NT2/D1 (cell line): ENCODE data around the gene SMIM43.
A peak's percentile ranks its signal among the peaks of the same experiment; 100 is the strongest.
"Not testable (repeated sequence)": the region's sequence is repeated elsewhere in the genome, so short reads cannot be mapped to it uniquely, and the experiment has no call there.

ENCODE experiments used
- DNase-seq: peaks from one replicate; pipeline ENCODE4 v3.0.0-alpha.2; 2011; ENCODE audit warnings: low read depth, low spot score
- H3K27me3 ChIP-seq: 2 replicates; pipeline ENCODE4 v1.6.0; 2011; ENCODE audit warnings: mild to moderate bottlenecking; ENCODE audit not compliant: insufficient read length, insufficient read depth
- H3K36me3 ChIP-seq: 2 replicates; pipeline ENCODE4 v1.6.1; 2011; ENCODE audit warnings: mild to moderate bottlenecking, low read length, mixed read lengths; ENCODE audit not compliant: insufficient read depth, insufficient read length
- H3K4me1 ChIP-seq: 2 replicates; pipeline ENCODE4 v1.5.1; 2011; ENCODE audit not compliant: insufficient read depth, insufficient read length
- H3K4me3 ChIP-seq: 2 replicates; pipeline ENCODE4 v1.5.1; 2011; ENCODE audit warnings: low read depth; ENCODE audit not compliant: insufficient read length
- H3K9ac ChIP-seq: 2 replicates; pipeline ENCODE4 v1.6.0; 2011; ENCODE audit warnings: low read depth; ENCODE audit not compliant: insufficient read length
- H3K9me3 ChIP-seq: 2 replicates; pipeline ENCODE4 v1.5.1; 2011; ENCODE audit warnings: mild to moderate bottlenecking, low read length; ENCODE audit not compliant: insufficient read depth
- SUZ12 ChIP-seq: IDR thresholded peaks from 2 replicates; pipeline ENCODE4 v1.6.1; 2011; ENCODE audit not compliant: insufficient read length, insufficient read depth; ENCODE audit errors: extremely low read depth
- YY1 ChIP-seq: IDR thresholded peaks from 2 replicates; pipeline ENCODE4 v1.6.1; 2011; ENCODE audit not compliant: insufficient read length, insufficient read depth
- ZNF274 ChIP-seq: IDR thresholded peaks from 2 replicates; pipeline ENCODE4 v1.6.1; 2011; ENCODE audit warnings: mild to moderate bottlenecking, low read depth, low read length

SMIM43 gene

DNA sequence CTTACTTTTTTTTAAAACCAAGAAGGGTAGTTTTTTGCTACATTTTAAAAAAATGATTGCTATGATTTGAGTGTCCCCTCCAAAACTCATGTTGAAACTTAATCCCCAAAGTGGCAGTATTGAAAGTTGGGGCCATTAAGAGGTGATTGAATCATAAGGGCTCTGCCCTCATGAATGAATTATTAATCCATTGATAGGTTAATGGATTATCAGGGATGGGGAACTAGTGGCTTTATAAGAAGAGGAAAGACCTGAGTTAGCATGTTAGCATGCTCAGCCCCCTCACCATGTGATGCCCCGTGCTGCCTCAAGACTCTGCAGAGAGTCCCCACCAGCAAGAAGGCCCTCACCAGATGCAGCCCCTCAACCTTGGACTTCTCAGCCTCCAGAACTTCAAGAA is 31.0 kb downstream of the SMIM43 start:
- Histone ChIP-seq H3K27me3 (no peaks in the 10 kb centered on the region), H3K4me1 (peaks cover 1% of the 10 kb centered on the region), H3K9me3 (no peaks in the 10 kb centered on the region), H3K4me3 (no peak overlapping the region), H3K36me3 (no peaks in the 10 kb centered on the region), H3K9ac (no peak overlapping the region)
- TF ChIP-seq YY1 (no peak), ZNF274 (no peak), SUZ12 (no peak)
- DNase-seq = no peak

- not testable (repeated sequence) for H3K4me1 ChIP-seq, H3K36me3 ChIP-seq, H3K9ac ChIP-seq, H3K9me3 ChIP-seq, DNase-seq, H3K4me3 ChIP-seq, H3K27me3 ChIP-seq
These were observed 35.2 kb downstream of the SMIM43 start for GRCh38 chr4:121729753-121730152.

DNA sequence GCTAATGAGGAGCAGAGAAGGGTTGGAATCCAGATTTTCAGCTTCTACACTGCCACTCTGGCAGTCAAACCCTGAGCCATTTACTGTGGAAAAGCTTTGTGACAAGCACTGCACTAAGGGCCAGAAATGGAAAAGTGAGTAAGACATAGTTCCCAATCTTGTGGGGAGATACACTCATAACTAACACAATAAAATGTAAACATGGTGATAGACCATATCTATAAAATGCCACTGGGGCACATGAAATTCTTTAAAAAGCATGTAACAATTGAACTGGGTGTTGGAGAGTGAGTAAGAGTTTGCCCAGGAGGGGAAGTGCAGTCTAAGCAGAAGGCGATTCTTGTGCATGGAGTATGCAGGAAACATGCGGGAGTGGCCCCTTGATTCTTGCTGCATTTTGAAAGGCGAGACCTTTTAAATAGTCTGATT is 36.2 kb downstream of the SMIM43 start:
- DNase-seq = no peak
- Histone ChIP-seq H3K4me1 (no peaks in the 10 kb centered on the region), H3K27me3 (no peaks in the 10 kb centered on the region)

GRCh38 chr4:121728066-121728465 is 36.9 kb downstream of the SMIM43 start:
- no peaks in the 10 kb centered on the region for H3K36me3 ChIP-seq
- TF ChIP-seq YY1 (no peak), ZNF274 (no peak), SUZ12 (no peak)
- H3K9me3 ChIP-seq = no peaks in the 10 kb centered on the region
- no peak for DNase-seq
- H3K4me3 ChIP-seq = no peak overlapping the region
- H3K4me1 ChIP-seq = no peaks in the 10 kb centered on the region
- no peak overlapping the region for H3K9ac ChIP-seq
- no peaks in the 10 kb centered on the region for H3K27me3 ChIP-seq

More for the DNA sequence above, 36.2 kb downstream of the SMIM43 start:
- H3K36me3 ChIP-seq = no peaks in the 10 kb centered on the region
- no peaks in the 10 kb centered on the region for H3K9me3 ChIP-seq
- H3K9ac ChIP-seq = no peak overlapping the region
- TF ChIP-seq ZNF274 (no peak), SUZ12 (no peak), YY1 (no peak)
- H3K4me3 ChIP-seq = no peak overlapping the region

- H3K4me3 ChIP-seq = no peak overlapping the region
- no peaks in the 10 kb centered on the region for H3K9me3 ChIP-seq
- H3K9ac ChIP-seq = no peak overlapping the region
- TF ChIP-seq YY1 = no peak
- TF ChIP-seq SUZ12 = no peak
- TF ChIP-seq ZNF274 = no peak
- no peaks in the 10 kb centered on the region for H3K27me3 ChIP-seq
- no peaks in the 10 kb centered on the region for H3K4me1 ChIP-seq
- peak; percentile 18 for DNase-seq
- no peaks in the 10 kb centered on the region for H3K36me3 ChIP-seq
These were observed 38.2 kb downstream of the SMIM43 start for GRCh38 chr4:121726642-121727268.

DNA sequence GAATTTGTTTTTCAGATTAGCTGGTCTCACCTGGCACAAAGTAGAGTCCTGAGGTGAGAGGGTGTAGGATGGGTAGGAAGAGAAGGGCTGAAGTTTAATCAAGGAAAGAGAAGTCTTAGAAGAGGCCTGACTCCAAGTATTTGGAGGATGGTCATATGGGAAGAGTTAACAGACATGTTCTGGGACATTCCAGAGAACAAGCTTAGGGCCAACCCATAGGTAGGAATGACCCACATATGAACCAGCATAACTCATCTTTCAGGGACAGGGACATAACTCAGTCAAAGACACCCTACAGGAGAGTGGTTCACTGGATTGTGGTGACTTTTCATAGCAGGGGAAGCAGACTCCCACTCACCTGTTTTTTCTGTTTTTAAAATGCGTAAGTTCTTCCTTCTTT is 40.3 kb downstream of the SMIM43 start:
- Histone ChIP-seq H3K4me1 (no peaks in the 10 kb centered on the region), H3K9ac (no peak overlapping the region), H3K36me3 (no peaks in the 10 kb centered on the region), H3K4me3 (no peak overlapping the region), H3K27me3 (no peaks in the 10 kb centered on the region), H3K9me3 (no peaks in the 10 kb centered on the region)
- no peak for DNase-seq
- TF ChIP-seq ZNF274 = no peak
- no peak for TF ChIP-seq SUZ12
- TF ChIP-seq YY1 = no peak

DNA sequence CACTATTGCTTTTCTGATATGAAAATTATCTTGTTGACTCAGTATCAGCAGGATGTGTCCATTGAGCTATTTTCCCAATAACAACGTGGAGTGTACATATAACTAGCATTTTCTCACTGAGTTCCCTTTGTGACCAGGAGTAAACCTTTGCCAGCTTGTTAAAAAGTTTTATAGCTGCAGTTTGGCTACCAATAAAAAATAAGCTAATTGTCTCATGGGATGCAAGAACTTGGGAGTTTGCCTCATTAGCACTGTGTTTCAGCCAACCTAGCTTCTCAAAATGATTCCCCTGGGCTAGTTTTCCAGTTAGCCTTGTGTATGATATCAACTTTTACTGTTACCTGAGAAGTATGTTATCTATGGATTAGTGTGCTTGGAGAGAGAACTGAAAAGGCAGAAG is 43.3 kb downstream of the SMIM43 start:
- H3K36me3 ChIP-seq = no peaks in the 10 kb centered on the region
- no peak overlapping the region for H3K4me3 ChIP-seq
- no peaks in the 10 kb centered on the region for H3K4me1 ChIP-seq
- no peaks in the 10 kb centered on the region for H3K9me3 ChIP-seq
- no peaks in the 10 kb centered on the region for H3K27me3 ChIP-seq
- DNase-seq = no peak
- TF ChIP-seq SUZ12 = no peak
- no peak for TF ChIP-seq ZNF274
- TF ChIP-seq YY1 = no peak
- no peak overlapping the region for H3K9ac ChIP-seq
